ENCODE measurements around the gene GPR65. TPM values are rescaled to one million over a fixed set of nuclear protein-coding genes. Genes with fewer than 3 reads are reported as not detected.

The GPR65 gene
- total RNA-seq, 4 donors from 2014 or later = 1.1 to 2.1 (median 1.3) TPM

DNA sequence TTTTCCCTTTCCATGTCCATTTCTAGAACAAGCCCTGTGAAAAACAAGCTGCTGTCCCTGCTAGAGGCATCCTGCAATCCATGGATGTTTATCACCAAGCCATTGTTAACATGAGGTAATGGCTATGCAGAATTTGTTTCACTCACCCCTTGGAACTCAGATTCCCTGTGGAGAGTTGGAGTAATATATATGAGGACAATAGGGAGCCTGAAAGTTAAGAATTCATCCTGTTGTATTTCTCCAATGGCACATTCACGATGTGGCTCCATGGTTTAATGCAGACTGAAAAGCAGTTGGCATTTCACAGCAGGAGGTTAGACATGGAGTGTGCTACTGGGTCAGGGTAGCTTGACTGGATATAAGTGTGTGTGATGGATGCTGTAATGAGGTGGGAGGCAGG is 32.4 kb downstream of the GPR65 start:
- no peak overlapping the region for H3K27ac ChIP-seq
- TF ChIP-seq CTCF (IDR thresholded peaks at IDR 0.05) (no peak), EP300 (IDR thresholded peaks at IDR 0.05) (no peak), POLR2A (IDR thresholded peaks at IDR 0.05) (no peak)
- H3K27me3 ChIP-seq = no peaks in the 10 kb centered on the region
- no peak for DNase-seq (ENCODE audit: low spot score in 2 of 2)
- WGBS, 2 donors = 45 to 67% methylated on average over 1 of the region's 1 CpG
- no peaks in the 10 kb centered on the region for H3K9me3 ChIP-seq
- no peak overlapping the region for H3K4me3 ChIP-seq
- H3K36me3 ChIP-seq = no peaks in the 10 kb centered on the region
- H3K4me1 ChIP-seq = no peaks in the 10 kb centered on the region

GRCh38 chr14:88039197-88039596 is 34.3 kb downstream of the GPR65 start:
- no peaks in the 10 kb centered on the region for H3K9me3 ChIP-seq
- no peak for TF ChIP-seq CTCF (IDR thresholded peaks at IDR 0.05)
- no peak for TF ChIP-seq EP300 (IDR thresholded peaks at IDR 0.05)
- no peak for TF ChIP-seq POLR2A (IDR thresholded peaks at IDR 0.05)
- H3K4me3 ChIP-seq = no peak overlapping the region
- no peaks in the 10 kb centered on the region for H3K27me3 ChIP-seq
- H3K27ac ChIP-seq = no peak overlapping the region
- DNase-seq (ENCODE audit: low spot score in 2 of 2) = no peak
- H3K4me1 ChIP-seq = peaks cover 0 to 3% (median 0%) of the 10 kb centered on the region in 4 donors
- no peaks in the 10 kb centered on the region for H3K36me3 ChIP-seq
- WGBS, 2 donors = 73 to 78% methylated on average over 3 of the region's 3 CpGs

DNA sequence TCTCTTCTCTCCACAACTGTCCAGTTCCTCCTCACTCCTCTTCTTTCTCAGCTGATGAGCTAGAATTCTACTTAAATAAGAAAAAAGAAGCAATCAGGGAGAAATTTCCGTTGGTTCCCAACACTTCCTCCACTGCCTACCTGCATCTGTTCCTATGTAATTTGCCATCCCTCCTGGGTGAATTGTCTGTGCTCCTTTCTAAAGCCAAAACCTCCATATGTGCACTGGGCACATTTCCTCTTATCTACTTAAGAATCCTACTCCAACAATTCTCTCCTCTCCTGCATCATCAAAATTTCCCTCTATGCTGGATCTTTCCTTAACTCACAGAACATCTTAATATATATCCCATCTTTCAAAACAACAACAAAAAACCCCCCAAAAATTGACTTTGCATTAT is 35.2 kb downstream of the GPR65 start:
- DNase-seq (ENCODE audit: low spot score in 2 of 2) = no peak
- no peaks in the 10 kb centered on the region for H3K9me3 ChIP-seq
- 62 to 74% methylated on average over 1 of the region's 1 CpG for WGBS, 2 donors
- no peaks in the 10 kb centered on the region for H3K36me3 ChIP-seq
- H3K27me3 ChIP-seq = no peaks in the 10 kb centered on the region
- no peak overlapping the region for H3K4me3 ChIP-seq
- no peak overlapping the region for H3K27ac ChIP-seq
- peaks cover 0 to 4% (median 0%) of the 10 kb centered on the region in 4 donors for H3K4me1 ChIP-seq
- TF ChIP-seq EP300 (IDR thresholded peaks at IDR 0.05) = no peak
- TF ChIP-seq POLR2A (IDR thresholded peaks at IDR 0.05) = no peak
- no peak for TF ChIP-seq CTCF (IDR thresholded peaks at IDR 0.05)

DNA sequence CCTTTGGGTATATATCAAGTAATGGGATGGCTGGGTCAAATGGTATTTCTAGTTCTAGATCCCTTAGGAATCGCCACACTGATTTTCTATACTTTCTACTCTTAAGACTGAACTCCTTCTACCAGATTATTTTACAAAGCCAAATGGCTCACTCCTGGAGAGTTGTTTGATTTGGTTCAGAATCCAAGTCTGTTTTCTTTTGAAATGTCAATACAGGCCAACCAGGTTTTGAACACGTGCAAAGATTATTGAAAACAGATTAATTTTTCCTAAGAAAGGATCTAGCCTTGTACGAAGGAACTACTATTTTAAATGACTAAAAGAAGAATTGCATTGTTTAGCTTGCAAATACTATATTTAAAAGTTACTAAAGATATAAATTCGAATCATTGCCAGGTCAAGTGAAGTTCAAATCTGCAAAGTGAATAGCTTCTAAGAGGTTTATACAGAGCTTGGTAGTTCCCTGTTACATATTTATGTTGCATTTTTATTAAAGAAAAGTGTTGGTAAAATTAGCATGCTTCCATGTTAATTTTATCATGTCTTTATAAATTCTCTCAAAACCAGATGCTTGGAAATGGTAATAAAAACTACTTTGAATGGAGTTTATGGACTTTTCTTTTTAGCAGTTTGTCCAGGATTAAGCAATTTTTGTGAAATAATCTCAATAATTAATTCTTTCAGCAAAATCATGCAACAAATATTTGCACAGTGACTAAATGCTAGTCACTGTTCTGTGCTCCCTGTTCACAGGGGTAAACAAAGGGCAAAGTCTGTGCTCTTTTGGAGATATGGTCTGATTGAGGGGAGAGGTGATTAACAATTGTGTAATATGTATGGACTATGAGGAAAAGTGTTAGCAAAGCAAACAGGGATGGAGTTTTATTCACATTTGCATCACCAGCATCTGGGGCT is 38.9 kb downstream of the GPR65 start:
- TF ChIP-seq POLR2A (IDR thresholded peaks at IDR 0.05) (no peak), EP300 (IDR thresholded peaks at IDR 0.05) (no peak), CTCF (IDR thresholded peaks at IDR 0.05) (no peak)
- Histone ChIP-seq H3K27ac (no peak overlapping the region), H3K36me3 (no peaks in the 10 kb centered on the region), H3K27me3 (no peaks in the 10 kb centered on the region), H3K4me1 (peaks cover 0 to 4% (median 0%) of the 10 kb centered on the region in 4 donors), H3K4me3 (no peak overlapping the region), H3K9me3 (no peaks in the 10 kb centered on the region)
- 48 to 63% methylated on average over 4 of the region's 4 CpGs for WGBS, 2 donors
- no peak for DNase-seq (ENCODE audit: low spot score in 2 of 2)

GRCh38 chr14:88044444-88044758 is 39.5 kb downstream of the GPR65 start:
- no peak for TF ChIP-seq POLR2A (IDR thresholded peaks at IDR 0.05)
- TF ChIP-seq EP300 (IDR thresholded peaks at IDR 0.05) = no peak
- no peak for TF ChIP-seq CTCF (IDR thresholded peaks at IDR 0.05)
- WGBS, 2 donors = 19 to 33% methylated on average over 1 of the region's 1 CpG
- no peak for DNase-seq (ENCODE audit: low spot score in 2 of 2)
- H3K9me3 ChIP-seq = no peaks in the 10 kb centered on the region
- H3K4me1 ChIP-seq = peaks cover 0 to 4% (median 0%) of the 10 kb centered on the region in 4 donors
- no peak overlapping the region for H3K4me3 ChIP-seq
- H3K27me3 ChIP-seq = no peaks in the 10 kb centered on the region
- no peaks in the 10 kb centered on the region for H3K36me3 ChIP-seq
- H3K27ac ChIP-seq = no peak overlapping the region

All from tibial nerve (tissue), 4 donors.